ENCODE data around the gene NOP9. TPM values are rescaled to one million over a fixed set of nuclear protein-coding genes. Genes with fewer than 3 reads are reported as not detected.
A peak's percentile ranks its signal among the peaks of the same experiment; 100 is the strongest.
"Not testable (repeated sequence)": the region's sequence is repeated elsewhere in the genome, so short reads cannot be mapped to it uniquely, and the experiment has no call there.

Gene NOP9
- total RNA-seq, 4 donors from 2014 or later: 19.4 to 29.2 (median 22.8) TPM

GRCh38 chr14:24351517-24351916, 51.9 kb downstream of the NOP9 start:
- TF ChIP-seq POLR2AphosphoS5 (IDR thresholded peaks at IDR 0.05) (no peak), CTCF (IDR thresholded peaks at IDR 0.05) (no peak), EP300 (IDR thresholded peaks at IDR 0.05) (no peak), POLR2A (IDR thresholded peaks at IDR 0.05) (no peak)
- peaks cover 0 to 23% (median 0%) of the 10 kb centered on the region in 3 donors for H3K4me1 ChIP-seq
- H3K4me3 ChIP-seq: no peak overlapping the region
- 18 to 29% methylated on average over 3 to 4 of the region's 4 CpGs for WGBS, 2 donors (ENCODE audit: low coverage in 1 of 2)
- H3K9me3 ChIP-seq: no peaks in the 10 kb centered on the region
- no peak overlapping the region for H3K27ac ChIP-seq
- ATAC-seq: peak; percentile 50
- H3K36me3 ChIP-seq: no peaks in the 10 kb centered on the region
- peaks cover 28% of the 10 kb centered on the region for H3K27me3 ChIP-seq

- Histone ChIP-seq H3K4me3 (no peak overlapping the region), H3K27me3 (peaks cover 10% of the 10 kb centered on the region), H3K4me1 (peaks cover 0 to 23% (median 0%) of the 10 kb centered on the region in 3 donors), H3K27ac (peak overlapping the region in 2 of 4 donors; percentile 21 to 59), H3K9me3 (no peaks in the 10 kb centered on the region), H3K36me3 (no peaks in the 10 kb centered on the region)
- ATAC-seq: no peak
- TF ChIP-seq CTCF (IDR thresholded peaks at IDR 0.05) (no peak), POLR2AphosphoS5 (IDR thresholded peaks at IDR 0.05) (peak; percentile 54)
- 75 to 80% methylated on average over 5 of the region's 5 CpGs for WGBS, 2 donors (ENCODE audit: low coverage in 1 of 2)
These were observed 54.2 kb downstream of the NOP9 start for GRCh38 chr14:24353559-24354481.

- Histone ChIP-seq H3K27ac (peak overlapping the region in 2 of 4 donors; percentile 21 to 59), H3K4me1 (peaks cover 0 to 23% (median 0%) of the 10 kb centered on the region in 3 donors)
- 0 to 62% methylated on average over 1 to 3 of the region's 3 CpGs for WGBS, 2 donors (ENCODE audit: low coverage in 1 of 2)
- H3K9me3 ChIP-seq, H3K4me3 ChIP-seq, H3K27me3 ChIP-seq, H3K36me3 ChIP-seq, ATAC-seq: not testable (repeated sequence)
These were observed 54.8 kb downstream of the NOP9 start for GRCh38 chr14:24354482-24354825.

GRCh38 chr14:24355009-24355408, 55.4 kb downstream of the NOP9 start:
- Histone ChIP-seq H3K4me3 (no peak overlapping the region), H3K36me3 (no peaks in the 10 kb centered on the region), H3K9me3 (no peaks in the 10 kb centered on the region), H3K4me1 (peaks cover 0 to 23% (median 0%) of the 10 kb centered on the region in 3 donors), H3K27me3 (peaks cover 9% of the 10 kb centered on the region), H3K27ac (no peak overlapping the region)
- no peak for ATAC-seq
- WGBS, 2 donors (ENCODE audit: low coverage in 1 of 2): 84 to 89% methylated on average over 6 of the region's 7 CpGs
- TF ChIP-seq CTCF (IDR thresholded peaks at IDR 0.05) (no peak), POLR2A (IDR thresholded peaks at IDR 0.05) (no peak), EP300 (IDR thresholded peaks at IDR 0.05) (no peak), POLR2AphosphoS5 (IDR thresholded peaks at IDR 0.05) (no peak)

GRCh38 chr14:24356208-24356607, 56.6 kb downstream of the NOP9 start:
- no peak for ATAC-seq

More at GRCh38 chr14:24356208-24356607, 56.6 kb downstream of the NOP9 start:
- Histone ChIP-seq H3K36me3 (no peaks in the 10 kb centered on the region), H3K27ac (no peak overlapping the region), H3K4me3 (no peak overlapping the region), H3K27me3 (no peaks in the 10 kb centered on the region), H3K9me3 (no peaks in the 10 kb centered on the region), H3K4me1 (peaks cover 0 to 23% (median 0%) of the 10 kb centered on the region in 3 donors)
- TF ChIP-seq CTCF (IDR thresholded peaks at IDR 0.05): no peak
- TF ChIP-seq EP300 (IDR thresholded peaks at IDR 0.05): no peak
- TF ChIP-seq POLR2A (IDR thresholded peaks at IDR 0.05): no peak
- no peak for TF ChIP-seq POLR2AphosphoS5 (IDR thresholded peaks at IDR 0.05)
- 91 to 100% methylated on average over 1 to 3 of the region's 4 CpGs for WGBS, 2 donors (ENCODE audit: low coverage in 1 of 2)

Small RNAs within 50 kb of the gene (small RNA-seq; reads per million reads assigned to genes)
- gene RF00026: 0 reads per million in 4 donors

Other genes with a start within 250 kb of the NOP9 start
- under 1 TPM in 3 of 4 donors, not detected in 1; 0.12 to 0.47 (median 0.17) TPM for gene CARMIL3, start 247.8 kb upstream of the NOP9 start, total RNA-seq
- 1 to 10 TPM in 1 of 4 donors, not detected in 3; 1.5 TPM for gene CPNE6, start 228.3 kb upstream of the NOP9 start, total RNA-seq
- 10 to 100 TPM in 3 of 4 donors, 1 to 10 TPM in 1; 9.2 to 14.9 (median 11.6) TPM for gene PCK2, start 205.5 kb upstream of the NOP9 start, total RNA-seq
- 10 to 100 TPM; 58.0 to 81.6 (median 71.6) TPM for gene DCAF11, start 185.1 kb upstream of the NOP9 start, total RNA-seq
- 10 to 100 TPM in 1 of 4 donors, 1 to 10 TPM in 1, under 1 TPM in 1, not detected in 1; 0.81 to 10.4 (median 5.0) TPM for gene NRL, start 184.9 kb upstream of the NOP9 start, total RNA-seq
- gene FITM1, start 169.2 kb upstream of the NOP9 start, total RNA-seq: under 1 TPM in 2 of 4 donors, not detected in 2; 0.27 to 0.67 TPM
- gene PSME1, start 163.7 kb upstream of the NOP9 start, total RNA-seq: 100 to 1,000 TPM; 114 to 186 (median 127) TPM
- gene EMC9, start 158.3 kb upstream of the NOP9 start, total RNA-seq: 10 to 100 TPM in 2 of 4 donors, 1 to 10 TPM in 2; 6.4 to 15.4 (median 10.4) TPM
- 10 to 100 TPM; 41.4 to 52.3 (median 42.0) TPM for gene PSME2, start 153.2 kb upstream of the NOP9 start, total RNA-seq
- gene RNF31, start 152.4 kb upstream of the NOP9 start, total RNA-seq: 10 to 100 TPM; 19.0 to 38.9 (median 32.0) TPM
- gene IRF9, start 138.6 kb upstream of the NOP9 start, total RNA-seq: 10 to 100 TPM; 61.3 to 80.1 (median 68.1) TPM
- gene REC8, start 127.8 kb upstream of the NOP9 start, total RNA-seq: 1 to 10 TPM; 1.6 to 8.2 (median 6.8) TPM
- gene IPO4, start 111.0 kb upstream of the NOP9 start, total RNA-seq: 10 to 100 TPM; 16.8 to 31.6 (median 27.0) TPM
- 10 to 100 TPM; 34.7 to 53.3 (median 45.0) TPM for gene TM9SF1, start 104.4 kb upstream of the NOP9 start, total RNA-seq
- under 1 TPM in 1 of 4 donors, not detected in 3; 0.40 TPM for gene TSSK4, start 94.2 kb upstream of the NOP9 start, total RNA-seq
- gene CHMP4A, start 86.4 kb upstream of the NOP9 start, total RNA-seq: 100 to 1,000 TPM in 2 of 4 donors, 10 to 100 TPM in 2; 93.4 to 134 (median 106) TPM
- gene MDP1, start 83.8 kb upstream of the NOP9 start, total RNA-seq: 10 to 100 TPM in 3 of 4 donors, 1 to 10 TPM in 1; 6.9 to 17.1 (median 11.4) TPM
- gene NEDD8, start 67.5 kb upstream of the NOP9 start, total RNA-seq: 100 to 1,000 TPM; 136 to 193 (median 168) TPM
- gene GMPR2, start 66.9 kb upstream of the NOP9 start, total RNA-seq: 10 to 100 TPM; 46.0 to 70.5 (median 59.8) TPM
- gene TINF2, start 57.2 kb upstream of the NOP9 start, total RNA-seq: 10 to 100 TPM; 53.2 to 72.5 (median 70.0) TPM
- 10 to 100 TPM in 1 of 4 donors, 1 to 10 TPM in 3; 1.3 to 43.3 (median 6.3) TPM for gene TGM1, start 36.7 kb upstream of the NOP9 start, total RNA-seq
- 10 to 100 TPM; 12.9 to 27.6 (median 16.5) TPM for gene RABGGTA, start 28.3 kb upstream of the NOP9 start, total RNA-seq
- 10 to 100 TPM in 3 of 4 donors, 1 to 10 TPM in 1; 8.2 to 33.0 (median 17.7) TPM for gene DHRS1, start 70 bp upstream of the NOP9 start, total RNA-seq
- 10 to 100 TPM in 2 of 4 donors, 1 to 10 TPM in 2; 4.9 to 12.5 (median 9.5) TPM for gene CIDEB, start 8.1 kb downstream of the NOP9 start, total RNA-seq
- gene LTB4R2, start 10.3 kb downstream of the NOP9 start, total RNA-seq: 1 to 10 TPM; 2.4 to 5.0 (median 3.4) TPM
- 1 to 10 TPM; 3.0 to 4.2 (median 3.4) TPM for gene LTB4R, start 11.7 kb downstream of the NOP9 start, total RNA-seq
- 10 to 100 TPM; 13.3 to 40.5 (median 22.6) TPM for gene ADCY4, start 35.2 kb downstream of the NOP9 start, total RNA-seq
- gene RIPK3, start 40.1 kb downstream of the NOP9 start, total RNA-seq: 1 to 10 TPM; 3.1 to 8.9 (median 3.9) TPM
- gene NFATC4, start 68.3 kb downstream of the NOP9 start, total RNA-seq: 10 to 100 TPM; 33.5 to 63.5 (median 57.9) TPM
- gene NYNRIN, start 99.2 kb downstream of the NOP9 start, total RNA-seq: 10 to 100 TPM in 2 of 4 donors, 1 to 10 TPM in 2; 6.9 to 19.9 (median 11.5) TPM
- gene CBLN3, start 129.8 kb downstream of the NOP9 start, total RNA-seq: 1 to 10 TPM in 3 of 4 donors, under 1 TPM in 1; 0.49 to 2.8 (median 2.1) TPM
- gene KHNYN, start 130.1 kb downstream of the NOP9 start, total RNA-seq: 10 to 100 TPM; 50.7 to 68.0 (median 61.3) TPM
- gene SDR39U1, start 142.9 kb downstream of the NOP9 start, total RNA-seq: 10 to 100 TPM; 21.5 to 39.7 (median 31.3) TPM
- gene CMA1, start 208.4 kb downstream of the NOP9 start, total RNA-seq: 1 to 10 TPM in 1 of 4 donors, under 1 TPM in 1, not detected in 2; 0.93 to 9.8 TPM

All from gastroesophageal sphincter (tissue), 4 donors.